Measurements from ENCODE around the gene CDKL1. TPM values are rescaled to one million over a fixed set of nuclear protein-coding genes. Genes with fewer than 3 reads are reported as not detected.

The CDKL1 gene
- total RNA-seq, 1 donor from 2014 or later: 20.7 TPM

- Histone ChIP-seq H3K9me3 (no peaks in the 10 kb centered on the region), H3K27ac (no peak overlapping the region), H3K4me1 (peaks cover 17% of the 10 kb centered on the region), H3K36me3 (peaks cover 8% of the 10 kb centered on the region), H3K4me3 (no peak overlapping the region), H3K27me3 (no peaks in the 10 kb centered on the region)
- TF ChIP-seq CTCF (IDR thresholded peaks at IDR 0.05): no peak
- DNase-seq (no peak), ATAC-seq (no peak)
- intact Hi-C loops (cut with DNase I): no loop called here
Observed at GRCh38 chr14:50340963-50341362, 55.7 kb downstream of the CDKL1 start.

- H3K27ac ChIP-seq: no peak overlapping the region
- intact Hi-C loops (cut with DNase I): no loop called here
- H3K36me3 ChIP-seq: peaks cover 8% of the 10 kb centered on the region
- no peak overlapping the region for H3K4me3 ChIP-seq
- no peak for ATAC-seq
- H3K4me1 ChIP-seq: peaks cover 24% of the 10 kb centered on the region
- no peaks in the 10 kb centered on the region for H3K9me3 ChIP-seq
- H3K27me3 ChIP-seq: no peaks in the 10 kb centered on the region
- no peak for DNase-seq
- TF ChIP-seq CTCF (IDR thresholded peaks at IDR 0.05): no peak
Observed at GRCh38 chr14:50340045-50340444, 56.6 kb downstream of the CDKL1 start.

GRCh38 chr14:50339178-50339804 lies 57.4 kb downstream of the CDKL1 start:
- Histone ChIP-seq H3K4me3 (no peak overlapping the region), H3K27me3 (no peaks in the 10 kb centered on the region), H3K36me3 (peaks cover 8% of the 10 kb centered on the region), H3K4me1 (peaks cover 28% of the 10 kb centered on the region), H3K9me3 (no peaks in the 10 kb centered on the region), H3K27ac (no peak overlapping the region)
- TF ChIP-seq CTCF (IDR thresholded peaks at IDR 0.05): no peak
- no peak for ATAC-seq
- DNase-seq: no peak
- intact Hi-C loops (cut with DNase I): loop anchor here (10.0 kb wide), 1 partner anchor 56 kb away; the partner anchor contains the start of gene CDKL1

- Histone ChIP-seq H3K27me3 (no peaks in the 10 kb centered on the region), H3K9me3 (no peaks in the 10 kb centered on the region), H3K4me3 (no peak overlapping the region), H3K27ac (no peak overlapping the region), H3K4me1 (peaks cover 23% of the 10 kb centered on the region), H3K36me3 (peaks cover 9% of the 10 kb centered on the region)
- ATAC-seq (no peak), DNase-seq (no peak)
- intact Hi-C loops (cut with DNase I): loop anchor here (10.0 kb wide), 1 partner anchor 56 kb away; the partner anchor contains the start of gene CDKL1
- TF ChIP-seq CTCF (IDR thresholded peaks at IDR 0.05): no peak
Observed at GRCh38 chr14:50338587-50338986, 58.1 kb downstream of the CDKL1 start.

- ATAC-seq (peak; percentile 72), DNase-seq (no peak)
- no peak overlapping the region for H3K4me3 ChIP-seq
- no peaks in the 10 kb centered on the region for H3K27me3 ChIP-seq
- TF ChIP-seq CTCF (IDR thresholded peaks at IDR 0.05): no peak
- H3K4me1 ChIP-seq: peaks cover 18% of the 10 kb centered on the region
- intact Hi-C loops (cut with DNase I): loop anchor here (10.0 kb wide), 1 partner anchor 59 kb away; the partner anchor contains the start of gene CDKL1
- H3K36me3 ChIP-seq: peaks cover 20% of the 10 kb centered on the region
- peak overlapping the region; percentile 44 for H3K27ac ChIP-seq
- no peaks in the 10 kb centered on the region for H3K9me3 ChIP-seq
Observed at GRCh38 chr14:50335989-50336824, 60.5 kb downstream of the CDKL1 start.
